ENCODE measurements around the gene MYBPC3. TPM values are rescaled to one million over a fixed set of nuclear protein-coding genes. Genes with fewer than 3 reads are reported as not detected.

MYBPC3 gene
- total RNA-seq, 1 donor from 2014 or later, result not detected

DNA sequence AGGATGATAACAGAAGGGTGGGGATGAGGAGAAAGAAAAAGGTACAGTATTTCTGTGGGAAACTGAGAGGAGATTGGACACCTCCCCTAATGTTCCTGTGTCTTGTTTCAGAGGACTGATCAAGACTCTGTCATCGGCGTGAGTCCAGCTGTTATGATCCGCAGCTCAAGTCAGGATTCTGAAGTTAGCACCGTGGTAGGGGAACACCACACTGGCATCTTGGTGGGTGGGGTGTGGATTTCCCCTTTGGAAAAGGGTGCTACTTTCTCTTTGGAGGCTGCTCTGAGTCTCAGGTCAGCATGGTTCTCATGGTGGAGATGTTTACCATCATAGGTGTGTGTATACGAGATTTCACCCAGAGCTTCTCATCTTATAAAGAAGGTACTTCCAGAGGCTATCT, 57.1 kb downstream of the MYBPC3 start:
- no peak for DNase-seq
- TF ChIP-seq, protein P1, sequence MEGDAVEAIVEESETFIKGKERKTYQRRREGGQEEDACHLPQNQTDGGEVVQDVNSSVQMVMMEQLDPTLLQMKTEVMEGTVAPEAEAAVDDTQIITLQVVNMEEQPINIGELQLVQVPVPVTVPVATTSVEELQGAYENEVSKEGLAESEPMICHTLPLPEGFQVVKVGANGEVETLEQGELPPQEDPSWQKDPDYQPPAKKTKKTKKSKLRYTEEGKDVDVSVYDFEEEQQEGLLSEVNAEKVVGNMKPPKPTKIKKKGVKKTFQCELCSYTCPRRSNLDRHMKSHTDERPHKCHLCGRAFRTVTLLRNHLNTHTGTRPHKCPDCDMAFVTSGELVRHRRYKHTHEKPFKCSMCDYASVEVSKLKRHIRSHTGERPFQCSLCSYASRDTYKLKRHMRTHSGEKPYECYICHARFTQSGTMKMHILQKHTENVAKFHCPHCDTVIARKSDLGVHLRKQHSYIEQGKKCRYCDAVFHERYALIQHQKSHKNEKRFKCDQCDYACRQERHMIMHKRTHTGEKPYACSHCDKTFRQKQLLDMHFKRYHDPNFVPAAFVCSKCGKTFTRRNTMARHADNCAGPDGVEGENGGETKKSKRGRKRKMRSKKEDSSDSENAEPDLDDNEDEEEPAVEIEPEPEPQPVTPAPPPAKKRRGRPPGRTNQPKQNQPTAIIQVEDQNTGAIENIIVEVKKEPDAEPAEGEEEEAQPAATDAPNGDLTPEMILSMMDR (IDR thresholded peaks at IDR 0.05; ENCODE audit: partially characterized antibody, unreplicated experiment), result no peak
- H3K4me1 Mint-ChIP-seq (ENCODE audit: low read depth, unreplicated experiment), result no peaks in the 10 kb centered on the region
- no peak overlapping the region for H3K27ac Mint-ChIP-seq (ENCODE audit: unreplicated experiment)
- no peak overlapping the region for H3K4me3 Mint-ChIP-seq (ENCODE audit: unreplicated experiment)
- peaks cover 1% of the 10 kb centered on the region for H3K9me3 Mint-ChIP-seq (ENCODE audit: unreplicated experiment)
- H3K27me3 Mint-ChIP-seq (ENCODE audit: unreplicated experiment), result no peaks in the 10 kb centered on the region
- peaks cover 25% of the 10 kb centered on the region for H3K36me3 Mint-ChIP-seq (ENCODE audit: unreplicated experiment)

DNA sequence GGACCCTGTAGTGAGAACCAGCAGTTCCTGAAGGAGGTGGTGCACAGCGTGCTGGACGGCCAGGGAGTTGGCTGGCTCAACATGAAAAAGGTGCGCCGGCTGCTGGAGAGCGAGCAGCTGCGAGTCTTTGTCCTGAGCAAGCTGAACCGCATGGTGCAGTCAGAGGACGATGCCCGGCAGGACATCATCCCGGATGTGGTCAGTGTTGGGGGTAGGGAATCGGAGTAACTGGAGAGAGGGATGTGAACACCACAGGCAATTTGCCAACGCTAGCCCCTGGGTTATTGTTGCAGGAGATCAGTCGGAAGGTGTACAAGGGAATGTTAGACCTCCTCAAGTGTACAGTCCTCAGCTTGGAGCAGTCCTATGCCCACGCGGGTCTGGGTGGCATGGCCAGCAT, 62.6 kb downstream of the MYBPC3 start:
- DNase-seq, result no peak
- no peak overlapping the region for H3K27ac Mint-ChIP-seq (ENCODE audit: unreplicated experiment)
- TF ChIP-seq, protein P1 (IDR thresholded peaks at IDR 0.05; ENCODE audit: partially characterized antibody, unreplicated experiment), result no peak
- H3K9me3 Mint-ChIP-seq (ENCODE audit: unreplicated experiment), result peaks cover 1% of the 10 kb centered on the region
- H3K4me3 Mint-ChIP-seq (ENCODE audit: unreplicated experiment), result no peak overlapping the region
- H3K27me3 Mint-ChIP-seq (ENCODE audit: unreplicated experiment), result peaks cover 2% of the 10 kb centered on the region
- no peaks in the 10 kb centered on the region for H3K4me1 Mint-ChIP-seq (ENCODE audit: low read depth, unreplicated experiment)
- peaks cover 10% of the 10 kb centered on the region for H3K36me3 Mint-ChIP-seq (ENCODE audit: unreplicated experiment)

DNA sequence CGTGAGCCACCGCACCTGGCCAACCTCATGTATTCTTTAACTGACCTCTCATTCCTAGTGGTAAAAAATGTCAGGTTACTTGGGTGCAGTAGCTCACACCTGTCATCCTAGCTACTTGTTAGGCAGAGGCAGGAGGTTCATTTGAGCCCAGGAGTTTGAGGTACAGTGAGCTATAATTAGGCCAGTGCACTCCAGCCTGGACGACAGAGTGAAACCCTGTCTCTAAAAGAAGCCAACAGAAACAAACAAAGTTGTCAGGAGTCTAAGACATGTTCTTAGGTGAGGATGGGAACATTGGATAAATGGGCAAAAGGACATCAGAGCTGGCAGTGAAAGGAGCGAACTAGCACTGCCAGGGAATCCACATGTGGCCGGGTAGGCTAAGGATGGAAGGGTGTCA, 64.4 kb downstream of the MYBPC3 start:
- Mint-ChIP-seq H3K9me3 (ENCODE audit: unreplicated experiment) (peaks cover 1% of the 10 kb centered on the region), H3K27me3 (ENCODE audit: unreplicated experiment) (peaks cover 2% of the 10 kb centered on the region), H3K4me1 (ENCODE audit: low read depth, unreplicated experiment) (no peaks in the 10 kb centered on the region), H3K36me3 (ENCODE audit: unreplicated experiment) (peaks cover 10% of the 10 kb centered on the region), H3K27ac (ENCODE audit: unreplicated experiment) (no peak overlapping the region), H3K4me3 (ENCODE audit: unreplicated experiment) (no peak overlapping the region)
- DNase-seq, result no peak
- TF ChIP-seq, protein P1 (IDR thresholded peaks at IDR 0.05; ENCODE audit: partially characterized antibody, unreplicated experiment), result no peak

DNA sequence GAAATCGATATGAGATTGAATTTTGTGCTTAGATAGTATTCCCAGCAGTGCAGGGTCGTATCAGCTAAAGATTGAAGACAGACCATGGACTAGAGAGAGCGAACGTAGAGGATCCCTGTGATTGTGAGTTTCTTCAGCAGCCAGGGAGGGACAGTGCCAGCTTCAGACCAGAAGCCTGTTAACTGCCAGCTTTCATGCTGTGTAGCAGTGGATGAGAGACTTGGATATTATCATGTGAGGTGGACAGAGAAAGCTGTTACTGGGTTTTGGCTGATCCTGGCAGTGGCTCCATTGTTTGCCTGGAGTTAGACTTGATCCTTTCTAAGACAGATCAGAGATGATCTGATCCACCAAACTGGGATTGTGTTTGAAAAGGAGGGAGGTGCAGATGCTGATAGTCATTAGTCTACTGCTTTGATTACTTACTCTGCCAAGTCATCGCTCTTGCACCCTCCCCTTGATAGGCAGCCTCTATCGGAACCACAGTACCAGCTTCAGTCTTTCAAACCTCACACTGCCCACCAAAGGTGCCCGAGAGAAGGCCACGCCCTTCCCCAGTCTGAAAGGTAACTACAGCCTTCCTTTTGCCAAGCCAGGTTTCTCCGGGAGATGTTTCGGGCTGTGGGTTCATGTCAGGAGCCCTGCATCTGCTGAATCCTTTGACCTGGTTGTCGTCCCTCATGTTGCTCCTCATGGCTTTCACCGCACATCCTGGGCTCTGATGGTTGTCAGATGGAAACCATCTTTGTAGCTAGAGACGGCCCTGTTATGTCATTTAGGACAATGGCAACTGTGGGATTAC, 66.3 kb downstream of the MYBPC3 start:
- H3K27me3 Mint-ChIP-seq (ENCODE audit: unreplicated experiment), result peaks cover 2% of the 10 kb centered on the region

DNA sequence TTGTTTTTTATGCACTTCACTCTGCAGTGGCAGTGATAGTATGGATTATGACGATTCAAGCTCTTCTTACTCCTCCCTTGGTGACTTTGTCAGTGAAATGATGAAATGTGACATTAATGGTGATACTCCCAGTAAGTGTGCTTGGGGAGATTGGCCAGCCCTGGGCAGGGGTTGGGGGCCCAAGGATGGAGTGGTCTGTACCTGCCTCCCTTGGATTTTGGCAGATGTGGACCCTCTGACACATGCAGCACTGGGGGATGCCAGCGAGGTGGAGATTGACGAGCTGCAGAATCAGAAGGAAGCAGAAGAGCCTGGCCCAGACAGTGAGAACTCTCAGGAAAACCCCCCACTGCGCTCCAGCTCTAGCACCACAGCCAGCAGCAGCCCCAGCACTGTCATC, 68.4 kb downstream of the MYBPC3 start:
- peaks cover 9% of the 10 kb centered on the region for H3K36me3 Mint-ChIP-seq (ENCODE audit: unreplicated experiment)
- no peak overlapping the region for H3K4me3 Mint-ChIP-seq (ENCODE audit: unreplicated experiment)
- no peaks in the 10 kb centered on the region for H3K4me1 Mint-ChIP-seq (ENCODE audit: low read depth, unreplicated experiment)

More for the DNA sequence above, 66.3 kb downstream of the MYBPC3 start:
- no peaks in the 10 kb centered on the region for H3K4me1 Mint-ChIP-seq (ENCODE audit: low read depth, unreplicated experiment)
- DNase-seq, result no peak
- TF ChIP-seq, protein P1 (IDR thresholded peaks at IDR 0.05; ENCODE audit: partially characterized antibody, unreplicated experiment), result no peak
- H3K4me3 Mint-ChIP-seq (ENCODE audit: unreplicated experiment), result no peak overlapping the region
- no peak overlapping the region for H3K27ac Mint-ChIP-seq (ENCODE audit: unreplicated experiment)
- H3K9me3 Mint-ChIP-seq (ENCODE audit: unreplicated experiment), result no peaks in the 10 kb centered on the region
- H3K36me3 Mint-ChIP-seq (ENCODE audit: unreplicated experiment), result peaks cover 7% of the 10 kb centered on the region

More for the DNA sequence above, 68.4 kb downstream of the MYBPC3 start:
- peaks cover 2% of the 10 kb centered on the region for H3K27me3 Mint-ChIP-seq (ENCODE audit: unreplicated experiment)
- H3K9me3 Mint-ChIP-seq (ENCODE audit: unreplicated experiment), result no peaks in the 10 kb centered on the region
- DNase-seq, result no peak
- H3K27ac Mint-ChIP-seq (ENCODE audit: unreplicated experiment), result no peak overlapping the region
- TF ChIP-seq, protein P1 (IDR thresholded peaks at IDR 0.05; ENCODE audit: partially characterized antibody, unreplicated experiment), result no peak

All from glutamatergic neuron (in vitro differentiated cells).